Activated CD4-positive, CD25-positive, alpha-beta regulatory T cell (primary cell): ENCODE results near the gene APMAP.

Source experiments
- DNase-seq, 4 experiments: peaks; one replicate each; lab custom pipeline; 2025; lab: John Stamatoyannopoulos, UW

APMAP gene, protein sequence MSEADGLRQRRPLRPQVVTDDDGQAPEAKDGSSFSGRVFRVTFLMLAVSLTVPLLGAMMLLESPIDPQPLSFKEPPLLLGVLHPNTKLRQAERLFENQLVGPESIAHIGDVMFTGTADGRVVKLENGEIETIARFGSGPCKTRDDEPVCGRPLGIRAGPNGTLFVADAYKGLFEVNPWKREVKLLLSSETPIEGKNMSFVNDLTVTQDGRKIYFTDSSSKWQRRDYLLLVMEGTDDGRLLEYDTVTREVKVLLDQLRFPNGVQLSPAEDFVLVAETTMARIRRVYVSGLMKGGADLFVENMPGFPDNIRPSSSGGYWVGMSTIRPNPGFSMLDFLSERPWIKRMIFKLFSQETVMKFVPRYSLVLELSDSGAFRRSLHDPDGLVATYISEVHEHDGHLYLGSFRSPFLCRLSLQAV

DNA sequence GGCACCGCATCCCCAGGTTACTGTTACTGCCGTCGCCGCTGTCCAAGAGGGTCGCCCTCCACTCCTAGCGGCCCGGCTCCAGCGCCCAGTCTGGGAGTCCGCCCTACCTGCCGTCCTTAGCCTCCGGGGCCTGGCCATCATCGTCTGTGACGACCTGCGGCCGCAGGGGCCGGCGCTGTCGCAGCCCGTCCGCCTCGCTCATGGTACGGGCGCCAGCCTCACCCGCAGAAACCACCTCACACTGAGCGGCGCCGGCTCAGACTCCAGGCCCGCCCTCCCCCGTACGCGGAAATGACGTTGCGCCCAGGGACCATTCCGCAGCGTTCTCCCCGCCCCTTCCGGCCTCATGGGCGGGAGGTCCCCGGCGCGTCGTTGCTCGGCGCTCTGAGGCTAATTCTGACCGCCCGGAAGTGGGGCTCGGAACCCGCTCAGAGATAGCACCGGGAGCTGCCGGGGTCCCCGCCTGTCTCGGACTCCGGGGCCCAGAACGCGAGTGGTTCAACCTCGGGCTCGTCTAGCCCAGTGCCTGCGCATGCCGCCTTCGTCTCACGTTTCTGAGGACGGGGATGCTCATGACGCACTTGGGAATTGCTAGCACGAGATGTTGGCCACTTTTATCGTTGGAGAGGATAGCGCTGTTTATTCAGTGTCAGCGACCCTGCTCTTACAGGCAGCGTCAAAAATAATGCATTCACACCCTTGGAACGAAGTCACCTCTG is at the start of gene APMAP:
Gene APMAP, minus strand, starts transcription at position 265 of the 719 bp plus-strand sequence. Its CDS starts 63 bp downstream, at position 202.
- peak; percentile 92 to 97 (median 94) for DNase-seq

DNA sequence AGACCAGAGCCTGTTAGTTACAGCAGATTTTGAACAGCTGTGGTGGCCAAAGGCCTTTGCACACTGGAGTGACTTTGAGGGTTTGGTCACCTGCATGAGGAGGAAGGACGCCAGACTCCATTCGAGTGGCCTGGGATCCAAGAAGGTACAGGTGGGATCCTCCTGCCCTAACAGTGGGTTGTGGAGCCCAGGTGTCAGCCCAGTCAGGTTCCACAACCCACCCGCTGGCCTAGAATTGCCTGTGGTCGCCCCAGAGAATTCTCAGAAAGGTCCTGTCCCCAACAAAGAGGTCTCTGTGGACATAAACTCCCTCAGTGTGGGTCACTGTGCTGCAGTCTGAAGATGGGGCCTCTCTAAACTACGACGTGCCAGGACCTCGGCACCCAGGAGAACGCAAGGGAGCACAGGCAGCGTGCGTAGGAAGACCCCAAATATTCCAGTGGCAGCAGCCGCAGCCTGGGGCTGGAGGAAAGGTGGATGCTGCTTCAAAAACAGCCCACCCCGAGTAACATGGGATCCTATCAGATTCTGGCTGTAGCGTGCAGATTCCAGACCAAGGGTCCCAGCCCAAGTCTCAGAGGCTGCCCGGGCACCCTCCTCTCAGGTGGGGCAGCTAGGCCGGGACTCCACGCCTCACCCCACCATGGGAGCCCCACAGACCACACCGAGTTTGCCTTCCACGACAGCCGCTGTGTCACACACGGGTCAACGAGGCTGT is 49.4 kb upstream of the APMAP start:
- DNase-seq = no peak

DNA sequence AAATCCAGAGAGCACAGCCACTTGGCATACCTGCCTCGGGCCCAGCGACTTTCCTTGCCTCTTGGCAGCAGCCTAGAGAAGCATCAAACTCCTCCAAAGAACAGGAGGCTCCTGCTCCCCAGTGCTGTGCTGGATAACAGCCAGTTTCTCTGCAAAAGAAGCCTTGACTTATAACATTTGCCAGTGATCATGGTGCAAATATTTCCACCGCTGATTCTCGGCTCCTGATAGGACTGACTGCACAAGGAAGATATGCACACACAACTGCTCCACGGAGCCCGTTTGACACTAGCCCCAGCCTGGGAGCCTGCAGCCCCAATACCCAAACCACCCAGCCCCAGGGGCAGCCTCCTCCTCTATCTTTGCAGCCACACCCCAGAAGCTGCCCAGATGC is 47.9 kb upstream of the APMAP start:
- no peak for DNase-seq

DNA sequence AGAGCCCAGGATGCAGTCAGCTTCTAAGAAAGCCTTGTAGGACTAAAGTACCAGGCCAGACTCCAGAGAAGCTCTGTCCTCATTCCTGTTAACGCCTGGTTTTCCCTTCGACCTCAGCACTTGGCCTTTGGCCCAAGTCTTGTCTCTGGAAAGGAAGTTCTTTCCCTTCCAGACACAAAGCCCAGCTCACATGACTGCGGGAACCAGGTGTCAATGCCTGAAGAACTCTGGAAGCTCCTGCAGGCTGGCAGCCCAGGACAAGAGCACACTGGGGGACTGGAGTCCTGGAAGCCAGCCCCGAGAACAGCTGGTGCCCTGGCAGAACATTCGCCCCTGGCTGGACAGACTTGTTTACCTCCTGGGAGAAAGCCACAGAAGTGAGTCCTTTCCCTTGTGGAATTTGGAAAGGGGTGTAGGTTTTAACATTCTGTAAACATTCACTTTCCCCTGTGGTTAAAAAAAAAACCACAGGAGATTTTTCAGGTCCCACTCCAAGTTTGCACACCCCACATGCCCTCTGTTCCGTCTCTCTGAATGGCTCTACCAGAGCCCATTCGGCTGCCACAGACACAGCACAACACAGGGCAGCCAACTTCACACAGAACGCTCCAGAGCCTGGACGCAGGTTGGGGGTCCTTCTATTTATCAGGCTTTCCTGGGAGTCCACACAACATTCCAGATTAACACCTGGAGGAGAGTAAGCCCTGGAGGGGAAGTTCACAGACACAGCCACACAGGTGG is 47.3 kb upstream of the APMAP start:
- no peak for DNase-seq

DNA sequence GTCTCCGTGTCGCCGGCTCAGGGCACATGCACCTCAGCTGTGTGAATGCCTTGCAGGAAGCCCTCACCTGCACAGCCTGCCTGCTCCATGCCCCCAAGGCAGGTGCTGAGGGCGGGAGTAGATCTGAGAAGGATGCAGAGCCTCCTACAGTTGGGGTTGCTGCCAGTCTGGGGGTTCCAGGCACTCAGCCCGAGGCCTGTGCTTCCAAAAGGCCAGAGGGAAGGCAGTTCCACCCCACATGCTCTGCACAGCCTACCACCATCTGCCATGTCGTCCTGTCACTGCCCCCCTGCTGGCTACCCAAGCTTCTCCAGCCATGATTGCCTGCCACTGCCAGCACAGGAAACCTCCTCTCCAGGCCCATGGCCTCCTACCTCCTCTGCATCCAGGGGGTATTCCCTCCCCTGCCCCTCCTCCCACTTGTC is 46.1 kb upstream of the APMAP start:
- DNase-seq = no peak

DNA sequence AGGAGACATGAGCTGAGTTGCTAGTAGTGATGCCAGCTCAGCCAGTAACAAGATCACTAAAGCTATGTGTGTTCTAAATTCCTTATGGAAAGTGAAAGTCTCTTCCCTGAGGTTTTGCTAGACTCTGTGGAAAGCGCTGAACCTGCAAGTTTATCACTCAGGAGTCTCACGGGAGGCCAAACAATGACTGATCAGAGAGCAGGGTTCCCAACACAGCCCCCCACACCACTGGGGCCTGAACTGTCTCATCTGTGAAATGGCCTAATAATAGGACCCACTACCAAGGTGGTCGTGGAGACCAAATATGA is 45.5 kb upstream of the APMAP start:
- DNase-seq = no peak

DNA sequence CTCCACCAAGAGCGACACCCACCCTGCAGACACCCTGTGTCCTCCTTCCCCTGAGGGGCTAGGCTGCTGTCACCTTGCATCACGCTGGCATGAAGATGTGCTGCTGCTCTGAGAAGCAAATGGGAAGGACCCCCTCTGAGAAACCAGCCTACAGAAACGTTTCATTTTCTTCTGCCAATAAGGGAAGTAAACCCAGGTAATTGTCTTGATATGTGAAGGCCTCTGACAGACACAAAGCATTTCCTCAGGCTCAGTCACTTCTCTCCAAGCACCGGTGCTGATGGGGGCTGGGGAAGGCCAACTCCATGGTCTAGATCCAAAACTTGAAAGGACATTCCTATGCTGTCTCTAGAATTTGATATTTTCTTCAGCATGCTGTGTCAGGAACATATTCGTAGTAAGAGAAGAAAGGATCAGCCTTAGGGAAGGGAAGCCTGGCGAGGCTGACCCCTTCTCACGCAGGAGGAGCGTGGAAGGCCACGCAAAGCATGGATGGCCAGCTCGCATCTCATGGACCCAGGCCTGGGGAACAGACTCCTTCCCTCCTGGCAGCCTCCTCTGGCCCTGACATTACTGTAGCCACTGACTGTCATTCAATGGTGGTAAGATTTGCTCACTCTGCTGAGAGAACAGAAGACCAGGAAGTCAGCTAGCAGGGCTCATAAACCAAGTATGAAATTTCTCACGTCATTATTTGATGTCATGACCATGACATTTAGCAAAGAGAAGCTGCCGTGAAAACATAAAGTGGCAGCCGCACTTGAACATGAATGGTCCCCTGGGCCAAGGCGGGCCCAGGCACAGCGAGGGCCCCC is 44.9 kb upstream of the APMAP start:
- DNase-seq = no peak

DNA sequence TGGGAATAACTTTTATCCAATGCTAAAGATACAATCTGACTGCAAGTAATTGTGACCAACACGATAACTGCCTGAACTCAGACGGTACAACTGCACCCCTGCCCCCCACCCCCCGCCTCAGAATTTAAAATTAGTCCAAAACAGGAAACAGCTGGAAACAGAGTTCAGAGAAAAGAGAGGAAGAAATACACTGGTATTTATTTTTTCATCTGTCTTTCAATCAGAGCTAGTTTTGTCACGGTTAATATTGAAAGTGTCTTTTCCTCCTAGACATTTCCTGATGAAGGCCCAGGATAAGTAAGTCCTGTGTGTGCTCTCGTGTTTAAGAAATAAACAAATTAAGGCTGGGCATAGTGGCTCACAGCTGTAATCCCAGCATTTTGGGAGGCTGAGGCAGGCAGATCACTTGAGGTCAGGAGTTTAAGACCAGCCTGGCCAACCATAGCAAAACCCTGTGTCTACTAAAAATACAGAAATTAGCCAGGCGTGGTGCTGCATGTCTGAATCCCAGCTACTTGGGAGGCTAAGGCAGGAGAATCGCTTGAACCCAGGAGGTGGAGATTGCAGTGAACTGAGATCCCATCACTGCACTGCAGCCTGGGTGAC is 43.9 kb upstream of the APMAP start:
- DNase-seq = no peak

DNA sequence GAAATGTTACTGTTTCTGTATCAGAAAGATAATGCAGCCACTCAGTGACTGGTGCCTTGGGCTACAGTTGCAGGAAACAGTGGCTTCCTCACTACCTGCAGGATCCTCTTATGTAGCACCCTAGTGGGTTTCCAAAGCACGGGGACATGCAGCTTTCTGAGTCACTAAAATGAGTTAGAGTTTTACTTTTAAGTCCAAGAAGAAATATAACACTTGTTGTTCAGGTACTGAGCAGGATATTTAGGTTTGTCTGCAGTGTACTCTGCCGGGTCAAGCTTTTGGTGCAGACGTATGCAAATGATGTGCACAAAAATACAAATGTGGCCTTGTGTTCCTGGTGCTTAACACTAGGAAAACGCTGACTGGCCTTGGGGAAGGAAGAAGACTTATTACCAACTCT is 43.4 kb upstream of the APMAP start:
- DNase-seq = no peak

DNA sequence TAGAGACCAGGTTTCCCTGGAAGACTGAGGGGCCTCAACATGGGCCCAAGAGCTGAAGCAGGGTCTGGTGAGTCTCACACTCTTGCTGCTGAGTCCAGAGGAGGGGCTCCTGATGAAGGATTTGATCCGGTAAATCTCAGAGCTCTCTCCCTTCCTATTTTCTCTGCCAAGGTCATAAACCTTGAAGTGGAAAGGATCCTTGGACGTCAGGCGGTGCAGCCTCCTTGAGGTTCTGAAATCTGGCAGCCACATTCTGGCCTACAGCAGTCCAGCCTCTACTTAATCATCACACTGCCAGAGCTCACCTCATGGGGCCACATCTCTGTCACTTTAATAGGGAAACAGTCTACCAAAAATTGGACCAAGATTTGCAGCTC is 41.4 kb upstream of the APMAP start:
- DNase-seq = no peak

DNA sequence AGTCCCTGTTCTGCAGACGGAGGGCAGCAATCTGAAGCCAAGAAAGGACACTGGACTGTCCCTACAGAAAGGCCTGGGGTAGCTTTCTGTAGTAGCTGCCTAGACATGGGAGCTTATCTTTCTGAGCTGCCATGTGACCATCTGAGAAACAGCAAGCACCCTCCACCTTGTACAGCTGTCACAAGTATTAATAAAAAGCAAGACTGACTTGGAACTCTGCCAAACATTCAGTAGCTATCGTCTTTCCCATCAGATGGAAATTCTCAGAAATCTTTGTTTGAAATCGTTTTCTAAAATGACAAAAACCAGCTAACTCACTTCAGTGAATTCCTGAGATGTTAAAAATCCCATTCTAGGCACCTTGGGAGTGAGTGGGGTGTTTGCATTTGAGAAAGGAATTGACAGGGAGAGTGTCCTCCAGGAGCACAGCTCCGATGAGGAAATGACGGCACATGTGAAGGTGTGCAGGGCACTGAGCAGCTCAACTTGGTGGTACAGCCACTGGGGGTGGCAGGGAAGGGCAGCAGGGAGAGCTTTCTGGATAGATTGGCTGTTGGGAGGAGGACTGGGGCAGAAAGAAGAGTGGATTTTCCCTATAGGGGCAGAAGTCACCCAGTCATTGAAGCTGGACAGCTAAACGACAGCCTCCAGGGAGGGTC is 40.8 kb upstream of the APMAP start:
- DNase-seq = no peak

DNA sequence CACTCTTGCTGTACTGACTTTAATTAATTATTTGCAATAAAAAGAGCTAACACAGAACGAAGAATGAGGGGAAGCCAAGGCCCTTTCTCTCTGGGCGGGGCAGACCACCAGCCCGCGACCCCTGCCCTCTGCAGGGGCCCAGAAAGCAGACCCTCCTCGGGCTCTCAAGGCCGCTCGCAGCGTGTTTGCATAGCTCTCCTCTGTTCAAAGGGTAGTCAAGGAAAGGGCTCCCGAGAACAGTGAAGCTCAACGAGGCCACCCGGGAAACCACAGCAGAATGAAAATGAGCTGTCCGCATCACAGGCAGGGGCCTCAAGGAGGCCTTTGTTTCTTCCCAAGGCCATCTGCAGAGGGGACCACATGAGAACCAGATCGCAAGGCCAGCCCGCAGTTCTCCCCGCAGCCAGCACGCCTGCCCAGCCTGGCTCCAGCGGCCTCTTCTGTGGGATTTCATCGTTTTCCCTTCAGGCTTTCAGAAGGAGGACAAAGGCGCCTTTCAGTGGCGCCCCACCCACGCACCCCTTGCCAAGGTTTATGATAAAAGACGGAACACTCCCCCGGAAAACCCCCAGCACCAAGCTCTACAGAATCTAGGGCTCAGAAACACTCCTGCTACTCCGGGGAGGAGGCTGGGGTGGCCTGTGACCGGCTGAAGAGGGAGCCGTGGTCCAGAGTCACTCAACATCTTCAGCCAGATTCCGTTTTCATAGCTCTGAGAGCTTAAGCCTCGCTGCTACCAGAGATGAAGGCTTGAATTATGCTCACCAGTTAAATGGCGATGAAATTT is 40.1 kb upstream of the APMAP start:
- DNase-seq = no peak

DNA sequence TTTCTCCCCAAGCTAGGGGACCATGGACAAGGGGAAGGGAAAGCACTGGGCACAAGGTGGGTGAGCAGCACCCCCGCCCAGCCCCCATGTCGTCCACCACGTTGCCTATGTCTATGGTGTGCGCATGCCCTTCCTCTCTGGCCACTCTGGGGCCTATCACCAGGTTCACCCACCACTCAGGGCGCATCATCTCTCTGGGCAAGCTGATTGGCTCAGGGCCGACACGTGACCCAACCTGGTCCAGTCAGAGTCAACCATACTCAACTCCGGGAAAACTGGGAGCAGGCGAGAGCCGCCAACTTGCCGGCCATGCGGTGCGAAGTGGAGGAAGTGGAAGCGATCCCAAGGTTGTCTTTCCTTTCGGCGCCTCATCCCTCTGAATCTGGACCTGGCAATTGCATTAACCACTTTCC is 39.5 kb upstream of the APMAP start:
- no peak for DNase-seq

DNA sequence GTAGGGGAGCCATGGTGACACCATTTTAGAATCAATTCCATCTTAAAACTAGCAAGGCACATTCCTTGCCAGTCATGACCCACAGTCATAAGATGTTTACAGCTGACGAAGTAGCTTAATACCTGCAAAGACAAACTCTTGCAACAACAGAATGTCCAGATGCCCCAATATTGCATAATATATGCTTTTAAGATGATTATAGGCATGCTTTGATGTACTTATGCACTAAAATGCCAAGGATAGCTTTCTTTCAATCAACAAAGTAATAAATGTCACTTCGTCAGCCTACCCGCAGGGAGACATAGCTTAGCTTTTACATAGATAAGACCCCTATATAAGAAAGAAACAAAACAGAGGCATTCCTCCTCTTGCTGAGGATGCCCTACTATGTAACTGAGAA is 38.7 kb upstream of the APMAP start:
- DNase-seq = no peak

DNA sequence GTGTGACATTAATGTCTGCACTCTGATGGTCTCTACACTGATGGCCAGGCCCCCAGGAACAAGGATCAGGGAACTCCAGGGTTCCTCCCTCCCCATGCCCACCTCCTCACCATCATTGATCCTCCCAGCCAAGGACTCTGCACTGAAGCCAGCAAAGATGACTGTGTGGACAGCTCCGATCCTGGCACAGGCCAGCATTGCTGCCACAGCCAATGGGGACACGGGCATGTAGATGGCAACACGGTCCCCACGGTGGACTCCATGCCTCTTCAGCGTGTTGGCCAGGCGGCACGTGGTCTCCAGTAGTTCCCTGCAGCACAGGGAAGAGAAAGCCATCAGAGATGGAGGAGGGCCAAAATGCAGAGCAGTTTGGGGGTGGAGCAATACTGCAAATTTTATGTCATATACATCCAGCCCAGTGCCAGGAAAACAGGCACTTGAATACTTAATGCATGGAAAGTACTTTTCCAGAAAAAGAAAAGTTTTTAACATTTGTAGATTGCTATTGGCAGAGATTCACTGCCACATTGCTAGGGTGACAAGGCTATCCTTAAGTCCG is 38.2 kb upstream of the APMAP start:
- no peak for DNase-seq

DNA sequence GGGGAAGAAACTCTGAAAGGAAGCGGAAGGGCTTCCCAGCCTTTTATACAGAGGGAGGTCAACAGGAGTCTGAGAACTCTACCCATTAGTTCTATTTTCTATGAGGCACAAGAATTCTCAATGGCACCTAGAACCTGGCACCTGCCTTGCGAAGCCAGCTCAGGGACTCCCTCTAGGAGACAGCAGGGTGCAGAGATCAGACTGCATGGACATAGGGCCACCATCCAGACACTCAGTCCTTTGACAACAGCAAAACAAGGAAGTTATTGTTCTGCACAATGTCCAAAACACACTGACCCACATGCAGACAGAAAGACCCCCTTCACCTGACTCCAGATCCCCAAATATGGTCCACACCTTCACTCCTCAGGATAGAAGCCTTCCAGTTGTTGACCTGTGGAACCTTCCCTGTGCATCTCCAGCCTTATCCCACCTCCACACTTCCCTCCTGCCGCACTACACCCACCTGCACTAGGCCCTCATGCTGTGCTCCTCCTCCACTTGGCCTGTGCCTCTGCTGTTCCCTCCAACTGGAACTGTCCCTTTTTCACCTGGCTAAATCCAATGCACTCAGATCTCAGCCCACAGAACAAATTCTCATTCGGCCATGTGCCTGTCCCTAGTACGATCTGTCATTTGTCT is 37.6 kb upstream of the APMAP start:
- DNase-seq = no peak

DNA sequence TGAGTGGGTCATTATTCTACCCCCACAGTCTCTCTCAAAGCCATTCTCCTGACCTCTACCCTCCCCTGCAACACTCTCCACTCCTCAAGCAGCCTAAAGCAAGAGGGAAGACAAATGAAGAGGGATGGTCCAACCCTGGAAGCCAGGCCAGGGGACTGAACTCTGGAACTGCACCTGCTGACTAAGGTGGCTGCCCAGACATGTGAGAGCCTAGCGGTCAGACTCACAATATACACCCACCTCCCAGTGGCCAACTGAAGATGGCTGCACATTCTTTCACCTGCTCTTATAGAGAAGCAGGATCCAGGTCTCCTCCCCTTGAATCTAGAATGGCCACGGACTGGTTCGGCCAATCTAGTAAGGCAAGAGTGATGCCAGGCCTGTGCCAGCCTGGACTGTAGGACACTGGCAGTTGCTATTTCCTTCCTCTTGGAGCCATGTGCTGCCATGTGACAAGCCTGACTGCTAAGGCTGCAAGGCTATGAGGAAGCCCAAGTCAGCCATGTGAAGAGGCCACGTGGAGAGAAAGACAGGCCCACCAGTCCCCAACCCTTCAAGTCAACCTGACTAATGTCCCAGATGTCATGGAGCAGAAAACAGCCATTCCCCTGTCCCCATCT is 33.5 kb upstream of the APMAP start:
- DNase-seq = no peak

DNA sequence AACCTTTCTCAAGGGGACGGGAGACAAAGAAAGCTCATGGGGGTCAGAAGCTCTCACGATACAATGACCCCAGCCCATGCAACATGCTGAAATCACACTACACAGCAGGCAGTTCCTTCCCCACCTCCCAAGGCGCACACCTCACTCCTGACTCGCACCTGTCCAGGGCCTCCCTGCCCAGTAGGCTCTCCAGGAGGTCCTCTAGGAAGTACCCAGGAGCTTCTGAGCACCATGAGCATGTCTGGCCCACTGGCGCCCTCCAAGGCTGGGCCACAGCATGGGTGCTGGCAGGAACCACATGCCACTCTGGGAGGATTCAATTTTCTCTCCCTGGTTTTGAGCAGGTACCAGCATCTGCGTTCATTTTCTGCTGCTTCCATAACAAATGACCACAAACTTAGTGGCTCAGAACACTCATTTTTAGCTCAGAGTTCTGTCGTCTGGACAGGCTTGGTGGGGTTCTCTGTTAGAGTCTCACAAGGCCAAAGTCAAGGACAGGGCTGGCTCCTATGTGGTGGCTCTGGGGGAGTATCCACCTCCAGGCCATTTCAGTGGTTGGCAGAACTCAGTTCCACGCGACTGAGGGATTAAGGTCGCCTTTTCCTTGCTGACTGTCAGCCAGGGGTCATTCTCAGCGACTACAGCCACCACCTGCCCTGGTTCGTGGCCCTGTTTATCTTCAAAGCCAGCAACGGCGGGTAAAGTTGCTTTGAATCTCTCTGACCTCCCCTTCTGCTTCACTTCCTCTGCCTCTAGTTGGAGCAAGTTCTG is 32.7 kb upstream of the APMAP start:
- DNase-seq = no peak
